ENCODE results near the gene GPC6. TPM values are rescaled to one million over a fixed set of nuclear protein-coding genes. Genes with fewer than 3 reads are reported as not detected.

The GPC6 gene
- total RNA-seq, 1 donor from 2014 or later: 0.96 TPM

DNA sequence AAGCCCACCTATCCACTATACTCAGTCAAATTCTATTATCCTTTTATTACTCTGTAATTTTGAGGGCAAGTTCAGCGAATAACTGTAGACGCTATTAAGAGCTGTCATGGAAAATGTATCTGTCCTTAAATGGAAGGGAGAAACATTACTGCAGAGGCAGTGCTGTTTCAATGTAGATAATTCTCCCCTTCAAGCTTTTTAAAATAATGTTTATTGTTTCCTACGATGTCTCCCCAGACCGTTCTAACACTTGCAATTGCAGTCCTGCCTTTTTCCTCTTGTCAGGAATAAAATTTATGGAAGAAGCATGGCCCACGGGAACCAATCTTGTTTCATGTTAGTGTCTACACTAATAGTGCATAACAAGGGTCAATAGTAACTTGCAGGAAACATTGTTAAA is 159.5 kb downstream of the GPC6 start:
- ATAC-seq: no peak

DNA sequence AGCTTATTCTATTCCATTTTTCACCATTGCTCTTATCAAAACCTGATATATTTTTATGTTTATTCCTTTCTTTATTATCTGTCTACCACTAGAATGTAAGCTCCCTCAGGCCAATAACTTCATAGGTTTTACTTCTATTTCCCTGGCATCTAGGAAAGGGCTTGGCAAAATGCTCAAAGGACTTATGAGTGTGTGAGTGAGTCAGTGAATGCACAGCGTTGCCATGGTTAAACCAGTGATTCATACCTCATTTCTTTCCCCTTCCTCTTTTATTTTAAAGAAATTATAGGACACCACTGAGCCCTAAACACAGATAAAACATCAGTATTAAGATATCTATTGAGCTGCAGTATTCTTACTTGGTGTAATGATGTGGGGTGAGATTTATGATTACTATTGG is 162.1 kb downstream of the GPC6 start:
- no peak for ATAC-seq

DNA sequence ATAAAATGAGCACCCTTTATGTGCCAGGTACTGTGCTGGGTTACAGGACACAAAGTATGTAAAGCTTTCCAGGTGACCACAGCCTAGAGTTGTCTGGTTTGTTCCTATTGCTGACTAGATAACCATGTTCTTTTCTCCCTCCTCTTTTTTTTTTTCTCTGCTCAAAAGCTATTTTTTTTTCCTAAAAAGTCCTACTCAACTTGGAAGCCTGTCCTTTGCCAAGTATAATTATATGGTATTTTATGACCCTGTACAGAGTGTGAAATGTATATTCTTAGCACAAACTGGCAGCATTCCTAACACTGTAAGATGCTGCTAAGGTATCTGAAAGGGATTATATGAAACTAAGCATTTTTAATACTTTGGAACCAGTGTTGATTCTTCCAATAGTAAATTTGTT is 171.0 kb downstream of the GPC6 start:
- no peak for ATAC-seq

DNA sequence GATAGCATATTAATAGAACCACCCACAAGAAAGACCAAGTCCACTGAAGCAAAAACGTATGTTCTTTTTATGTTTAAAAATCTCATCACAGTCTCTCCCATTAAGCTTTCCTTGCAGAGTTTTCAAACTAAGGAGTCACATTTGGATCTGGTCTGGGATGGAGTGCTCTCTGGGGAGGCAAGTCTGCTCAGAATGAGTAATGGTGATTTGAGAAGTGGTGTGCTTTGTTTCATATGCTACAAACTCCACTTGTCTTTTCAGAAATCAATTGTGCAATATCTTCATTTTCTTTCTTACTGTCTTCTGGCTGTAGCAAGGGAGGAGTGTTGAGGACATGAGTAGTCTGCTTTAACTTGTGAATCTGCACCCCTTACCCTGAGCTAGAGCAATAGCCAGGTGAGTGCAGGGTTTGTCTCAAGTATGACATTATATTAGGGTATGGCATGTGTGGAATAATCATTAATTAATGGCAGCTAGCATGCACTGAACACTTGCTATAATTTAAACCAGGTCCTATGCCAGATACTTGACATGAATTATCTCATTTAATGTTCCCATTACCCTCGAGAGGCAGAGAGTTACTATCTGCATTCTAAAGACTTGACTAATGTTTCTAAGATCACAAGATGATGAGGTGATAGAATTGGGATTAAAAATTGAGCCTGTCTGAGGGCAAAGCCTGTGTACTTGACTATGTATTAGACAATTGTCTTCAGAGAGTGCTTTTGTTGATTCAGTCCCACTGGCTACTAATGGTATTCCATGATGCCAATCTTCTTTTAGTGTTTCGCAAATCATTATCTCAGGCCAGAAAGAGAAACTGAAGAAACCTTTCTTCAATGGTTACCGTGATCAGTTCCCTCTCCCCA is 171.8 kb downstream of the GPC6 start:
- ATAC-seq: no peak

DNA sequence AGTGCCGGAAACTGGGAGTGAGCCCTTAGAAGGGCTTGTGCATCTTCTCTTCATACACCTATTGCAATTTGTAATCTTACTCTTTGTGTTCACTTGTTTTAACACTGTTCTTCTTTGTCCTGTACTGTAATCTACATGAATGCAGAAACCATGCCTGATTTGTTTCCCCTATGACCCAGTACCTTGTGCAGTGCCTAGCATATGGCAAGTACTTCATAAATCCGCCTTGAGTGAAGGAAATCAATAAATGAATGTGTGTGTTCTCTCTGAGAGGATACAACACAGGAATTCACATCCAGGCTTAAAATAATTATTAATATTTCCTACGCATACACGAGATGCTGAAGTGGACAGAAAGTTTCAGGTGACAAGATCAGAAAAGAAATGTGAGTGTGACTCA is 172.6 kb downstream of the GPC6 start:
- ATAC-seq: no peak

DNA sequence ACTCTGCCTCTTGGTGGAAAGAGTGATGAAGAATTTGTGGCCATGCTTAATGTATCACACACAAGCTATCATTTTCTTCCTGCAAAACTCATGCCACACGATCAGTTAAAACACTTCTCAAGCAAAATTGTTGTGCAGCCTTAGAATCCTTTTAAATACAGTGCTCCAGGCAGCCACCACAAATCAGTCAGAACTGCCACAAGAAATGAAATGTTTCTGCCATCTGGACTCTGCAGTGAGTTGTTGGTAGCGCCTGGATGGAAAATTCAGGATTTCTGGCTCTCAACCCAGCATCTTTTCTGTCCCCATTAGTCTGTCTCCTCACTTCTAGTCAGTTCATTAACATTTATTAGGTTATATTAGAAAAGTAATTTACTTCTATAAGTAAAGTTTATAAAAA is 179.5 kb downstream of the GPC6 start:
- no peak for ATAC-seq

DNA sequence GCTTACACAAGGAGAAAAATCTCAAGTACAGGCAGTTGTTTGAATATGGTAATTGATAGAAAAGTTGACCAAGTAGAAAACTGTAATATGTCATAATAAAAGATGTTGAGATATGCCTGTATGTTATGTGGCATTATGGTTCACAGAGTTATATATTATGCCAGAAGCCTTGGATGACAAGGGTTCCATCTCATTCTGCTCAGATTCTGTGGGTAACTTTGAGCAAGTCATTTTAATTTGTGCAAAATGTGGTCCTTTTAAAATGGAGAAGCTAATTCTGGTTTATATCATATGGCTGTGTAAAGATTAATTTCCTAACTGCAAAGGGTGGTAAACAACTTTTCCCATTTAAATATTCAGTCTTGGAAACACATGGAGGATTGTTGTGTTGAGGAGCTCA is 180.9 kb downstream of the GPC6 start:
- ATAC-seq: no peak

DNA sequence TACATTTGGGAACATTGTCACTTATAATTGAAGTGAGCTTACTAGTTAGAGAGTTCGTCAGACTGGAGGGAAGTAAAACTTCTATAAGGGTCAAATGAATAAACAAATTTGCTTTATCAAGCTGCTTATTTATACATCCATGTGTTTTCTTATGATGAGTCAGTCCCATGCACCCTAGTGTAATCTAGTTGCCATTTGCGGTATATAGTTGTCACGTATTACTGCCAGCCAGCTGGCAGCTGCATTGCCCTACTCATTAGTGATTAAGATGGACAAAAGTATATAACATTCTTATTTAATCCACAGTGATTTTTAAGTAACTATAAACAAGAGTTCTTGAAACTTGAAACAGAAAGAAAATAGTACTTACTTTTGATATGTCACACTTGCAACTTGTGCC is 182.4 kb downstream of the GPC6 start:
- ATAC-seq: no peak

DNA sequence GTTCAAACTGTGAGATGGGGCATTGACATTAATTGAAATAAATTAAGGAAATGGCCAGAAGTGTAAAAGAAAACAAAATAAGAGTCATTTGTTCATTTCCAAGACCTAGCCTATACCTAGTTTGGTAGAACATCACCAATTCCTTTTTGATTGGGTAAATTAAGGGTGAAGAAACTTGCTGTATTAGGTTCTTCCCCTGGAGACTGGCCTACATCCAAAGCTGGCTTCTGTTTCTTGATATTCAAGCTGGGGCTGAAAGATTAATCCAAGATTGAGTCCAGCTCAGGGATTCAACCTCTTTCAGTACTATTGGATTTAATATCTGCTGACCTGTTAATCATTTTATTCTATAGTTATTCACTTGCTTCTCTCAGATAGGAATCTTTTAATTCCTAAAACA is 183.2 kb downstream of the GPC6 start:
- ATAC-seq: no peak

DNA sequence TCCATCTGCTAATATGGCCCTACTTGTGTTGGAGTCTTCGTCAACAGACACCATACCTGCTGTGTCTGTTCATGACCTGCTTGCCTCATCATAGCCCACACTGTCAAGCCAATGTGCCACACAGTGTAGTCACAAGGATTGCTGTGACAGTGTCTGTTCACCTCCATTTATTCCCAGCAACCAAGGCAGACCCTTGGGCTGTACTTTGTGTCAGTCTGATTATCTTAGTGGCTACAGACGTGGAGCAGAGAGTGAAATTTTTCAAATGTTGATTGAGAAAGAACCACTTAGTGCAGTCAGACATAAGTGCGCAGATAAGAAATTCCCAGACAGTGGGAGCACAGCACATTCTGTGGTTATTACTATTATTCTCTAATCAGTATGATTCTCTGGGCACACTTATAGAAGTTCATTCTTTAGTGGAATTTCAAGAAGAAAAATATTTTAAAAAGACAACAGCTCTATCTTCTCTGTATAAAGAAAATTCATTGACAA is 184.6 kb downstream of the GPC6 start:
- ATAC-seq: no peak

DNA sequence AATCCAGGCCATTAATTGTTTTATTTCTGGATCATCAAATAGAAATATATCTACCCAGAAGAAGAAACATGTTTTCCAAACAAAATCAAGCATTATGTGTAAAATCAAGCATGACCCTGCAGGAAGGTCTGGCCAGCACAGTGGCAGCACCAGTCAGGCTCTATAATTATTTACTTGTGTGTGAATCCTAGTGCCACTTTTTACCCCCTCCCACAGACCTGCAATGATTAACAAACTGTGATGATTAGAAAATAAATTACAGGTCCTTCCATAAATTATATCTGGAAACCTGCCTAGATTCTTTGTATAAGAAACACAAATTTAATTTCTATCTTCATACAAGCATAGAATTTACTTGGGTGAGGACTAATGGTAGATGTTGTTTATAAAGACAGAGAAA is 186.1 kb downstream of the GPC6 start:
- no peak for ATAC-seq

DNA sequence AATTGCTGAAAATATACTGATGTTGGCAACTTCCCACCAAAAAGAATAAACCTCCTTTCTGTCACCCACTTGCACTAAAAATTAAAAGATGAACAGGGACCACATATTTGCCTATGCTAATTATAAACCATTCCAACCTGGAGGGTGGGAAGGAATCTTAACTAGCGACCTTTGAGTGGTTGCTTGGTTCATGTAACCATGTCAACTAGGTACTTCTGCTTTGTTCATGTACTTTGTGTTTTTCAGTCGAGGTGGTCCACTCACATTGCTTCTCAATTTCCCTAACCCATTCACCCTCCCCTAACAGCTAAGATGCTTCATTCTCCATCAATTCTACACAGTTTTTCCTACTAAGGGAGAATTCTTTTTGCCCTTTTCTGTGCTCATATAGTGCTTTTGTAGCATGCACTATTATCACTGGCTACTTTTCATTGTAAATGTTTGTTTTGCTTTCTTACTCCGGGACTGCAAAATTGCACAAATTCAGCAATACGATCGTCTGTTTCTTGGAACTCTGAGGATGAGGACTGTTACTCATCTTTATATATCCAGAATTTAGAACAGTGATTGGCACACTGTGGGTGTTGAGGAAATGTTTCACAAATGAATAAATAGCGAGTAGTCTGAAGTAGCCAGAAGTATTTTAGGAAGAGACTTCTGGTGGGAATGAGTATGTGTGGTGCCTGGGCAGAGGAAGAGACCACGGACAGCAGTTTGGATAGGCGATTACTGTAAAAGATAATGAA is 187.5 kb downstream of the GPC6 start:
- no peak for ATAC-seq

DNA sequence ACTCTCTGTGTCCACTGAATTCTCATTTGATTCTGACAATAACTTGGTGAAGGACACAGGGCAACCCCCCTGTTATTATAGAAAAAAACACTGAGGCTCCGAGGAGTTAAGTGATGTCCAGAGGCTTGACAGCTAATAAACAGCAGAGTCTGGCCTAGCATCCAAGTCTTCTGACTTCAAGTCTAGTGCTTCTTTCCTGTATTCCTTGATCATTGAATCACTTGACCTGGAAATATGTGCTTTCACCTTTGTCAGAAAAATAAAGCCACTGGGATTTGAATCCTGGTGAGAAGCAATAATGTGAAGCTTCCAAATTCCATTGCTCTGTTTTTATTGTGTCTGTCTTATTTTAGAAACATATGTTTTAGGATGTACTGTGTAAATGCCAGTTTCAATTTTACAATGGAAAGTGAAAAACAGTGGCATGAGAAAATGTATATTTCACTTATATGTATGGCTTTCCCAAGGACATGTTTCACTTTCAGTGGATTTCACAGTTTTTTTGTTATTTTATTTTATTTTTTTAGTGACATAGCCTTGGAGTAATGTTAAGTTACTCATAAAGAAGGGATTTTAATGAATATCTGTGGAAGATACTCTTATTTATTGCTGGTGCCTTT is 190.2 kb downstream of the GPC6 start:
- ATAC-seq: no peak

DNA sequence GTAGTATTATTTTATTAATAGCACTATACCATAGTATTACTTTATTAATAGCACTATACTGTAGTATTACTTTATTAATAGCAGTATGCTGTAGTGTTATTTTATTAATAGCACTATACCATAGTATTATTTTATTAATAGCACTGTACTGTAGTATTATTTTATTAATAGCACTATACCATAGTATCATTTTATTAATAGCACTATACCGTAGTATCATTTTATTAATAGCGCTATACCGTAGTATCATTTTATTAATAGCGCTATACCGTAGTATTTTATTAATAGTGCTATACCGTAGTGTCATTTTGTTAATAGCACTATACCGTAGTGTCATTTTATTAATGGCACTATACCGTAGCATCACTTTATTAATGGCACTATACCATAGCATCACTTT is 191.8 kb downstream of the GPC6 start:
- no peak for ATAC-seq

DNA sequence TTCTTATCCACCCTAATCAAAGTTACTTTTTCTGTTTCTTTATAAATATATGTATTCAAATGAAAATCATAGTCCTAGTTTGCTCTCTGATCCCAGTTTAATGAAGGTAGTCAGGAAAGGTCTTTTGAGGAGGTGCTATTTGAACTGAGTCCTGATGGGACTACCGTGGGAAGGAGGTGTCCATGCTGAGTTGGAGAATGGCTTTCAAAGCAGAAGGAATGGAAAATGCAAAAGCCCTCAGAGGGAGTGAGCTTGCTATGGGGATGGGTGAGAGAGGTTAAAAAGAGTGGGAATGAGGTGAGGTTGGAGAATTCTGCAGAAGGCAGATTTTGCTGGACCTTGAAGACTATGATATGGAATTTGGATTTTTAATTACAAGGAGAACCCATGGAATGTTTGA is 193.6 kb downstream of the GPC6 start:
- ATAC-seq: no peak

DNA sequence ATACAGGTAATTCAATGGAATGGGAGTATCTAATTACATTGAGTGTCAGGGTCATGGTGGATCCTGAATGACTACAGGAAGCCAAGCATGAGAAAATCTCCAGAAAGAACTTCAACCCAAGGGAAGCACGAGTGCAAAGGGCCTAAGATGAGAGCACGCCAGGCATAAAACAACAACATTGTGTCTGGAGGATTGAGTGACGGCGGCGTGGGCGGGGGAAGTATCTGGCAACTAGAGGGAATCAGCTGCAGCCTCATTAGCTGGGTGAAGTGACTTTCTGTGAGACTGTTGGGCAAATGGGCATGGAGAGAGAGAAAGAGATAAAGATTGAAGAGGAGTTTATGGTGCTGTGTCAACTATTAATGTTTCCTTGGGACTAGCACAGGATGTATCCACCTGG is 194.3 kb downstream of the GPC6 start:
- no peak for ATAC-seq

DNA sequence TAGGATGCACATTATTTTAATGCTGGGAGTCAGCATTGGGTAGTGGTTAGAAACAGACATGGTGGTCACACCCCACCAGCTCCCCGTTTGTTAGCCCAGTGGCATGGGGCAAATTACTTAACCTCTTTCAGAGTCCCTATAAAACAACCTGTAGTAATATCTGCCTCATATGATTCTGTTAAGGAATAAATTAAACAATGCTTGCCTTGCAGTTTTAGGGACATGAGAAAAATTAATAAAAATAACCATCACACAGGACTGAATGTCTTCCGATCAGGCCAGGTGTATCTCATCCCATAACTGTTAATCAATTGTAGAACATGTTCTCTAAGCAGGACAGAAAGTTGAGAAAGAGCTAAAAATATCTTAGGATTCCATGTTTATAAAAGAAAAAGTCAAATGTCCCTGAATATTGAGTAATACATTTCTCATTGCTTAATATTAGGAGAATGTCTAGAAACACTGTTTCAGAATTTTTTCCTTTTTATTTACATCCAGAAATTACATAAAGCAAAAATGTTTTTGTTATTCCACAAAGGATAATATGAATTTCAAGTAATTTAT is 196.5 kb downstream of the GPC6 start:
- no peak for ATAC-seq

DNA sequence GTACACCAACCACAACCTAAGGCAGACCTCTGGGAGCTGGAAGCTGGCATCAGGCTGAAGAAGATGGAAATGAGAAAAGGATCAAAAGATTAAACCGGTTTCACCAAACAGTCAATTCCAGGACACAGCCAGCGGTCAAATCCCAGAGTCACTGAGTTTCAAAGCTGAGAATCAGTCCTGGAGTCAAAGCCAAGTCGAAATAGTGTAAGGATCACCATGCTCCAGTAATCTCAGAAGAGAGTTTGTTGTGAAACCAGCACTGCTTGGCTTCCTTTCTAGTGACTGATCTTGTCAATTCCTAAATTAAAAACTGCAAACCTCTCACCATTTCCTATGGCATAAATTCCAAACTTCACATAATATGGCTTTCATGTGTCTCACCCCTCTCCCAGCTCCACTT is 198.8 kb downstream of the GPC6 start:
- no peak for ATAC-seq

DNA sequence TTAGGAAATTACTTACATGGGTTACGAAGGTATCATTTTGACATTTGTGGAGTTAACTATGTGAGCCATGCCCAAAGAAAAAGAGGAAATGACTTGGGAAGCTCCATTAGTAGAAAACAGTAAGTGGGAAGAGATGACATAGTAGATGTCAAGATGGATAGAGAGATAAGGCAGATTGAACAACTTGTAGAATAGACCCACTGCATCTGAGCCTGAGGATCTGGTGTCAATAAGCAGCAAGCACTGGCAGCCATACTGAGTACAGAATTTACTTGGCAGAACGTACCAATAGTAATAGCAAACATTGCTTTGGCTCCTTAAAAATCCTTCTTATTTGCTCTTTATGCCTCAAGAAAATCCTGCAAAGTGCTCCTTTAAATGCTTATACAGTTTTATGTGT is 203.8 kb downstream of the GPC6 start:
- no peak for ATAC-seq

DNA sequence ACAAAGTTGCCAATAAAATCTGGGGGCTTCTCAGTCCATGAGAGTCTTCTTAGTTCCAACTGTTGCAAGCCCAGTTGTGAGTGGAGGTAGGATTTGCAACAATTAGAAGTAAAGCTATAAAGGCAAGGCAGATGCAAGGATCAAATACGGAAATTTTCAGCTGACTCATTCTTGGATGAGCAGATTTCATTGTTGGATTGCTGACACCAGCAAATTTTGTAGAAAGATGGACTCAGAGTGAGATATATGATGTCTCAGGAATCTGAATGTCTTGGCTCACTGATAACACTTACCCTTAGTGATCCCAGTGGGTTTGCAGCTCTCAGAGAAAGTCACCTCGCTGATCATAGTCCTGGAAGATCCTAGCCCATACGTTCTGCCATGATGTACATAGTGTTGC is 209.0 kb downstream of the GPC6 start:
- no peak for ATAC-seq

DNA sequence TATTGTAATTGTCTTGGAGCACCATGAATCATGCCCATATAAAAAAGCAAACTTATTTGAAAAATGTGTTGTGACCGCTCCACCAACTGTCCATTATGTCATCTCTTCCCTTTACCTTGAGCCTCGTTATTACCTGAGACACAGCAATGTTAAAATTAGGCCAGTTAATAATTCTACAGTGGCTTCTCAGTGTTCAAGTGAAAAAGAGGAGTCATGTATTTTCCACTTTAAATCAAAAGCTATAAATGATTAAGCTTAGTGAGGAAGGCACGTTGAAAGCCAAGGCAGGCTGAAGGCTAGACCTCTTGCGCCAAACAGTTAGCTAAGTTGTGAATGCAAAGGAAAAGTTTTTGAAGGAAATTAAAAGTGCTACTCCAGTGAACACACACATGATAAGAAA is 210.5 kb downstream of the GPC6 start:
- no peak for ATAC-seq

DNA sequence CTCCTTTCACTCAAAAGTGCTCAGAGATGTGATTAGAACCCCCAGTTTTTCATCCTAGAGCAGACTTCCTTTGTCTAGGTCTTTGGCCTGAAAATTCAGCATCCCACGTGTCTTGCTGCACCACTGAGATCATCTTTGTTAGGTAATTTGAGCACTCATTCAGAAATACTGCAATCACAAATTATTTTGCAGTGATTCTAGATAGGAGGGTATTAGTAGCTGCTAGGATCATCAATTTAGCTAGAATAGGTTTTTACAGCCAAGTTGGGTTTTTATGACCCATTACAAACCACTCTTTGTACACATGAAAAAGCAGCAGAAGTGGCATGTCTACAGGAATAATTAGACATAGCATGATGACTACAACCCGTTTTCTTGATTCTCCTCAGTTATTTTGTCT is 219.6 kb downstream of the GPC6 start:
- no peak for ATAC-seq

DNA sequence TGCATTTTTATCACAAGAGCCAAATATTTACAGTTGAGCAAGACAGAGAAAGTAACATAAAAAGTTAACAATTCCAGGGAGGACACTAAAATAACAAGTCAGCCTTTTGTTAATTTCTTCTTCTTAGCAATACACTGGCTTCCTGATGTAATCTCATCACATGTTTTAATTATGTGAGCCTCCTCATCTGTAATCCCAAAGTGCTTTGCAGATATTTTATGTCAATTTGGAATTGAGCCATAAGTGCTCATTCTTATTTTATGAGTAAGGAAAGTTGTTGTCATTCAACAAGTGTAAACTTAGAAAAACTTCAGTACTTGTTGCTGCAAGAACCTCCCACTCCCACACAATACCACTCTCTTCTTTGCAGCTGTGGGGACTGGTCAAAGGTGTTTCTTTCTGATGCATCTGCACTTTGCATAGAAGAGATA is 223.6 kb downstream of the GPC6 start:
- no peak for ATAC-seq

Measured in esophagus mucosa (tissue), 1 donor.